Caco-2 (cell line): ENCODE results near the gene SHROOM3. TPM values are rescaled to one million over a fixed set of nuclear protein-coding genes. Genes with fewer than 3 reads are reported as not detected.

Experiments
- BruUV-seq: library from RNA; stranded (reverse); fragments of 400-500 nt; replicated peaks from 2 replicates; lab custom pipeline; 2021; lab: Mats Ljungman, UMichigan
- CTCF ChIA-PET: fragments of 300-600 bp; sonication (Branson Sonifier 250); formaldehyde crosslinking; loops from one replicate; lab custom pipeline; 2022; ENCODE audit warnings: antibody characterized with exemption; lab: Charles Lee
- POLR2A ChIA-PET: fragments of 300-600 bp; sonication (Branson Sonifier 250); formaldehyde crosslinking; loops from one replicate; lab custom pipeline; 2022; ENCODE audit warnings: antibody characterized with exemption; lab: Charles Lee
- DNase-seq, 2 experiments: peaks; one replicate each; pipeline versions ENCODE4 v3.0.0 to v3.0.0-alpha.2; 2020 to 2022
- H3K27me3 ChIP-seq: replicated peaks from 2 replicates; pipeline ENCODE4 v1.6.0; 2011; ENCODE audit warnings: low read length; ENCODE audit not compliant: control insufficient read depth, insufficient read depth
- H3K36me3 ChIP-seq: 2 replicates; pipeline ENCODE4 v1.5.1; 2011; ENCODE audit warnings: low read length; ENCODE audit not compliant: control insufficient read depth, insufficient read depth
- H3K4me1 ChIP-seq: fragments of 250-450 bp; sonication (Bioruptor Pico); 2 replicates; pipeline ENCODE4 v1.5.1; 2020; ENCODE audit warnings: mild to moderate bottlenecking
- H3K4me3 ChIP-seq: 2 replicates; pipeline ENCODE4 v1.5.1; 2011; ENCODE audit warnings: low read depth, mild to moderate bottlenecking, control low read depth, low read length
- H3K9me3 ChIP-seq: fragments of 250-450 bp; sonication (Bioruptor Pico); 2 replicates; pipeline ENCODE4 v1.5.1; 2020; ENCODE audit warnings: mild to moderate bottlenecking, moderate library complexity
- H3K27ac Mint-ChIP-seq: one replicate; pipeline ENCODE4 v1.8.0; 2022; ENCODE audit warnings: mixed read lengths; ENCODE audit not compliant: unreplicated experiment
- H3K27me3 Mint-ChIP-seq: one replicate; pipeline ENCODE4 v1.8.0; 2022; ENCODE audit warnings: mixed read lengths; ENCODE audit not compliant: insufficient read depth, unreplicated experiment
- H3K36me3 Mint-ChIP-seq: one replicate; pipeline ENCODE4 v1.8.0; 2022; ENCODE audit warnings: mild to moderate bottlenecking, mixed read lengths; ENCODE audit not compliant: insufficient read depth, unreplicated experiment
- H3K4me1 Mint-ChIP-seq: one replicate; pipeline ENCODE4 v1.8.0; 2022; ENCODE audit warnings: low read depth, mixed read lengths; ENCODE audit not compliant: unreplicated experiment
- H3K4me3 Mint-ChIP-seq: one replicate; pipeline ENCODE4 v1.8.0; 2022; ENCODE audit warnings: mild to moderate bottlenecking, moderate library complexity, mixed read lengths; ENCODE audit not compliant: unreplicated experiment
- H3K9me3 Mint-ChIP-seq: one replicate; pipeline ENCODE4 v1.8.0; 2022; ENCODE audit warnings: mixed read lengths; ENCODE audit not compliant: unreplicated experiment
- intact Hi-C: fragments of 100-400 bp; cut with micrococcal nuclease; formaldehyde crosslinking; loops from one replicate; pipeline ENCODE4 v1.10.0; 2022; ENCODE audit not compliant: unreplicated experiment
- total RNA-seq: library from RNA; stranded (reverse); gene quantifications from 2 replicates; pipeline ENCODE4 v1.2.3, GENCODE V29; 2022
- TF ChIP-seq, protein P1 (sequence below), 2 experiments: fragments of 200-600 bp in 1 of 2; IDR thresholded peaks; 1 replicate in 1 of 2; 2 replicates in 1 of 2; pipeline versions ENCODE4 v1.5.1 to v1.8.0; 2011 to 2022; ENCODE audit warnings: antibody characterized with exemption in 1 of 2, control low read depth in 1 of 2, inconsistent platforms in 1 of 2, low read depth in 1 of 2, low read length in 1 of 2, mild to moderate bottlenecking in 1 of 2, moderate library complexity in 1 of 2; ENCODE audit not compliant: insufficient read depth in 1 of 2, severe bottlenecking in 1 of 2, unreplicated experiment in 1 of 2

The SHROOM3 gene
- total RNA-seq, 1 experiment from 2014 or later = 16.3 TPM

DNA sequence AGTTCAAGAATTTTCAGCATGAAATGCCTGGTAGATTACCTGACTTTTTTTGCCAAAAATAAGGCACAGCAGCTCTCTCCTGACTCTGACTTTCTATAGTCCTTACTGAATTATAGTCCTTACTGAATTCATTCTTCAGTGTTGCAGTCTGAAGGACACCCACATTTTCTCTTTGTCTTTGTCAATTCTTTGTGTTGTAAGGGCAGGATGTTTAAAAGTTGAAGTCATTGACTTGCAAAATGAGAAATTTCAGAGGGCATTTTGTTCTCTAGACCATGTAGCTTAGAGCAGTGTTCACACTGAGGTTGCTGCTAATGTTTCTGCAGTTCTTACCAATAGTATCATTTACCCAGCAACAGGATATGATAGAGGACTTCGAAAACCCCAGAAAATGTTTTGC lies 295.0 kb downstream of the SHROOM3 start:
- Mint-ChIP-seq H3K4me1 (peaks cover 7% of the 10 kb centered on the region), H3K27me3 (no peaks in the 10 kb centered on the region), H3K36me3 (peaks cover 10% of the 10 kb centered on the region), H3K27ac (no peak overlapping the region), H3K9me3 (no peaks in the 10 kb centered on the region), H3K4me3 (no peak overlapping the region)
- CTCF ChIA-PET = no interaction called here
- Histone ChIP-seq H3K4me3 (no peak overlapping the region), H3K4me1 (no peaks in the 10 kb centered on the region), H3K36me3 (no peaks in the 10 kb centered on the region), H3K9me3 (no peaks in the 10 kb centered on the region), H3K27me3 (no peaks in the 10 kb centered on the region)
- intact Hi-C loops = no loop called here
- DNase-seq = no peak
- POLR2A ChIA-PET = no interaction called here
- BruUV-seq = no TSS peak
- TF ChIP-seq, protein P1, sequence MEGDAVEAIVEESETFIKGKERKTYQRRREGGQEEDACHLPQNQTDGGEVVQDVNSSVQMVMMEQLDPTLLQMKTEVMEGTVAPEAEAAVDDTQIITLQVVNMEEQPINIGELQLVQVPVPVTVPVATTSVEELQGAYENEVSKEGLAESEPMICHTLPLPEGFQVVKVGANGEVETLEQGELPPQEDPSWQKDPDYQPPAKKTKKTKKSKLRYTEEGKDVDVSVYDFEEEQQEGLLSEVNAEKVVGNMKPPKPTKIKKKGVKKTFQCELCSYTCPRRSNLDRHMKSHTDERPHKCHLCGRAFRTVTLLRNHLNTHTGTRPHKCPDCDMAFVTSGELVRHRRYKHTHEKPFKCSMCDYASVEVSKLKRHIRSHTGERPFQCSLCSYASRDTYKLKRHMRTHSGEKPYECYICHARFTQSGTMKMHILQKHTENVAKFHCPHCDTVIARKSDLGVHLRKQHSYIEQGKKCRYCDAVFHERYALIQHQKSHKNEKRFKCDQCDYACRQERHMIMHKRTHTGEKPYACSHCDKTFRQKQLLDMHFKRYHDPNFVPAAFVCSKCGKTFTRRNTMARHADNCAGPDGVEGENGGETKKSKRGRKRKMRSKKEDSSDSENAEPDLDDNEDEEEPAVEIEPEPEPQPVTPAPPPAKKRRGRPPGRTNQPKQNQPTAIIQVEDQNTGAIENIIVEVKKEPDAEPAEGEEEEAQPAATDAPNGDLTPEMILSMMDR (IDR thresholded peaks at IDR 0.05; ENCODE audit: insufficient read depth in 1 of 2, low read depth in 1 of 2, low read length in 1 of 2, severe bottlenecking in 1 of 2, unreplicated experiment in 1 of 2) = no peak

- intact Hi-C loops = no loop called here
- no peaks in the 10 kb centered on the region for H3K9me3 Mint-ChIP-seq
- no peak for DNase-seq
- BruUV-seq = no TSS peak
- TF ChIP-seq, protein P1 (IDR thresholded peaks at IDR 0.05; ENCODE audit: insufficient read depth in 1 of 2, low read depth in 1 of 2, low read length in 1 of 2, severe bottlenecking in 1 of 2, unreplicated experiment in 1 of 2) = no peak
- Histone ChIP-seq H3K36me3 (no peaks in the 10 kb centered on the region), H3K9me3 (no peaks in the 10 kb centered on the region), H3K4me1 (no peaks in the 10 kb centered on the region), H3K4me3 (no peak overlapping the region), H3K27me3 (no peaks in the 10 kb centered on the region)
- no peaks in the 10 kb centered on the region for H3K4me1 Mint-ChIP-seq
- no peak overlapping the region for H3K27ac Mint-ChIP-seq
- H3K27me3 Mint-ChIP-seq = no peaks in the 10 kb centered on the region
- H3K36me3 Mint-ChIP-seq = peaks cover 12% of the 10 kb centered on the region
- ChIA-PET CTCF (interaction anchor here (1.0 kb wide), 1 partner anchor 26 kb away, joined by 3 read pairs; no protein-coding TSS in a partner anchor), POLR2A (interaction anchor here (0.7 kb wide), 1 partner anchor 169 kb away, joined by 3 read pairs; no protein-coding TSS in a partner anchor)
- H3K4me3 Mint-ChIP-seq = no peak overlapping the region
These were observed 297.2 kb downstream of the SHROOM3 start for GRCh38 chr4:76732246-76732645.

GRCh38 chr4:76733068-76733771 lies 298.2 kb downstream of the SHROOM3 start:
- H3K4me1 ChIP-seq = no peaks in the 10 kb centered on the region
- ChIA-PET CTCF (no interaction called here), POLR2A (no interaction called here)
- Mint-ChIP-seq H3K36me3 (peaks cover 14% of the 10 kb centered on the region), H3K4me1 (no peaks in the 10 kb centered on the region), H3K4me3 (no peak overlapping the region), H3K9me3 (no peaks in the 10 kb centered on the region), H3K27ac (no peak overlapping the region), H3K27me3 (no peaks in the 10 kb centered on the region)
- TF ChIP-seq, protein P1 (IDR thresholded peaks at IDR 0.05; ENCODE audit: insufficient read depth in 1 of 2, low read depth in 1 of 2, low read length in 1 of 2, severe bottlenecking in 1 of 2, unreplicated experiment in 1 of 2) = peak; percentile 15 to 27
- intact Hi-C loops = loop anchor here (1.0 kb wide), 2 partner anchors 147 to 222 kb away; no protein-coding TSS in a partner anchor
- no peak overlapping the region for H3K4me3 ChIP-seq
- H3K36me3 ChIP-seq = no peaks in the 10 kb centered on the region
- no TSS peak for BruUV-seq
- H3K27me3 ChIP-seq = no peaks in the 10 kb centered on the region
- H3K9me3 ChIP-seq = no peaks in the 10 kb centered on the region
- DNase-seq = peak in 1 of 2 experiments; percentile 42
